ENCODE results near the gene A4GALT. TPM values are rescaled to one million over a fixed set of nuclear protein-coding genes. Genes with fewer than 3 reads are reported as not detected.

Gene A4GALT
- total RNA-seq, 4 donors from 2014 or later, result 6.7 to 11.6 (median 8.8) TPM

DNA sequence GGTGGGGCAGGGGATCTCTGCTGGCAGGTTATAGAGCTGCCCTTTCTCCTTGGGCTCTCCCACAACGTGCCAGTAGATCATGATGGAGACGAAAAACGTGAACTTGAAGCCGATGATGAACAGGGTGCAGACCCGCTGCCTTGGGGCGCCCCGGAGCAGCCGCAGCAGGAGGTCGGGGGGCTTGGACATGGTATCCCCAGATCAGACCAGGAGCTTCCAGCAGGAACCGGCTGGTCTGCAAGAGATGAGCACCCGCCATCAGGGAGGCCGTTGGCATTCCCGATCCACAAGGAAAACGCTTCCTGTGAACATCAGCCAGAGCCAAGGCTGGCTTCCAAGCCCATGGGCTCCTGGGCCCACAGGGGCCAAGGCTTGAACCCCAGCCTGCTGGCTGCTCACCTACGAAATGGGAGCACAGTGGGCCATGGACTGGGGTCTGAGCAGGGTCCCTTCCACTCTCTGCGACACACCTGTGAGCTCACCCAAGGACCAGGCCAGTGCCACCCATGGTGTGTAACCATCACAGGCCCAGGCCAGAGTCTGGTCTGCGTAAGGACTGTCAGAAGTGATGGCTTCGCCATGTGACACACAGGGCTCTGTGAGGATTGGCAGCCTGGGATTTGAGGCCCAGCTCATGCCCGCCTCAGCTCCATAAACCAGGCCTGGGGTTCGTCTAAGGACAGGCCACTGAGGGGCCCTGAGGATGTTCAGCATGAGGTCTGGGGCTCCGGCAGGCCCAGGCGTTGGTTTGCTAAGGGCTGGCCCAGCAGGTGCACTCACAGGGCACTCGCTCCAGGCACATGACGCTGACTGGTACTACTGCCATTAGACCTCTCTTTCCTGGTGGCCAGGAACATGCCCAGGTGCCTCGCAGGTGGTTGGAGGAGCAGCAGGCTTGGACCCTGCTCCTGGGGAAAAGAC lies 26.6 kb downstream of the A4GALT start:
- Histone ChIP-seq H3K27ac (no peak overlapping the region), H3K4me3 (no peak overlapping the region), H3K36me3 (peaks cover 14% of the 10 kb centered on the region), H3K27me3 (no peaks in the 10 kb centered on the region), H3K4me1 (peaks cover 51% of the 10 kb centered on the region), H3K9me3 (no peaks in the 10 kb centered on the region)
- no peak for DNase-seq (ENCODE audit: low spot score in 2 of 2)
- TF ChIP-seq, protein P1, sequence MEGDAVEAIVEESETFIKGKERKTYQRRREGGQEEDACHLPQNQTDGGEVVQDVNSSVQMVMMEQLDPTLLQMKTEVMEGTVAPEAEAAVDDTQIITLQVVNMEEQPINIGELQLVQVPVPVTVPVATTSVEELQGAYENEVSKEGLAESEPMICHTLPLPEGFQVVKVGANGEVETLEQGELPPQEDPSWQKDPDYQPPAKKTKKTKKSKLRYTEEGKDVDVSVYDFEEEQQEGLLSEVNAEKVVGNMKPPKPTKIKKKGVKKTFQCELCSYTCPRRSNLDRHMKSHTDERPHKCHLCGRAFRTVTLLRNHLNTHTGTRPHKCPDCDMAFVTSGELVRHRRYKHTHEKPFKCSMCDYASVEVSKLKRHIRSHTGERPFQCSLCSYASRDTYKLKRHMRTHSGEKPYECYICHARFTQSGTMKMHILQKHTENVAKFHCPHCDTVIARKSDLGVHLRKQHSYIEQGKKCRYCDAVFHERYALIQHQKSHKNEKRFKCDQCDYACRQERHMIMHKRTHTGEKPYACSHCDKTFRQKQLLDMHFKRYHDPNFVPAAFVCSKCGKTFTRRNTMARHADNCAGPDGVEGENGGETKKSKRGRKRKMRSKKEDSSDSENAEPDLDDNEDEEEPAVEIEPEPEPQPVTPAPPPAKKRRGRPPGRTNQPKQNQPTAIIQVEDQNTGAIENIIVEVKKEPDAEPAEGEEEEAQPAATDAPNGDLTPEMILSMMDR (IDR thresholded peaks at IDR 0.05), result no peak
- TF ChIP-seq EP300 (IDR thresholded peaks at IDR 0.05) (no peak), POLR2AphosphoS5 (IDR thresholded peaks at IDR 0.05) (no peak), POLR2A (IDR thresholded peaks at IDR 0.05) (no peak)
- WGBS, result 96% methylated on average over 17 of the region's 25 CpGs

GRCh38 chr22:42693055-42693762 lies 27.5 kb downstream of the A4GALT start:
- Histone ChIP-seq H3K4me1 (peaks cover 51% of the 10 kb centered on the region), H3K36me3 (peaks cover 14% of the 10 kb centered on the region), H3K27me3 (no peaks in the 10 kb centered on the region), H3K27ac (no peak overlapping the region), H3K4me3 (no peak overlapping the region), H3K9me3 (no peaks in the 10 kb centered on the region)
- TF ChIP-seq POLR2A (IDR thresholded peaks at IDR 0.05) (no peak), EP300 (IDR thresholded peaks at IDR 0.05) (no peak), POLR2AphosphoS5 (IDR thresholded peaks at IDR 0.05) (no peak)
- TF ChIP-seq, protein P1 (IDR thresholded peaks at IDR 0.05), result no peak
- DNase-seq (ENCODE audit: low spot score in 2 of 2), result no peak
- WGBS, result 92% methylated on average over 15 of the region's 51 CpGs

DNA sequence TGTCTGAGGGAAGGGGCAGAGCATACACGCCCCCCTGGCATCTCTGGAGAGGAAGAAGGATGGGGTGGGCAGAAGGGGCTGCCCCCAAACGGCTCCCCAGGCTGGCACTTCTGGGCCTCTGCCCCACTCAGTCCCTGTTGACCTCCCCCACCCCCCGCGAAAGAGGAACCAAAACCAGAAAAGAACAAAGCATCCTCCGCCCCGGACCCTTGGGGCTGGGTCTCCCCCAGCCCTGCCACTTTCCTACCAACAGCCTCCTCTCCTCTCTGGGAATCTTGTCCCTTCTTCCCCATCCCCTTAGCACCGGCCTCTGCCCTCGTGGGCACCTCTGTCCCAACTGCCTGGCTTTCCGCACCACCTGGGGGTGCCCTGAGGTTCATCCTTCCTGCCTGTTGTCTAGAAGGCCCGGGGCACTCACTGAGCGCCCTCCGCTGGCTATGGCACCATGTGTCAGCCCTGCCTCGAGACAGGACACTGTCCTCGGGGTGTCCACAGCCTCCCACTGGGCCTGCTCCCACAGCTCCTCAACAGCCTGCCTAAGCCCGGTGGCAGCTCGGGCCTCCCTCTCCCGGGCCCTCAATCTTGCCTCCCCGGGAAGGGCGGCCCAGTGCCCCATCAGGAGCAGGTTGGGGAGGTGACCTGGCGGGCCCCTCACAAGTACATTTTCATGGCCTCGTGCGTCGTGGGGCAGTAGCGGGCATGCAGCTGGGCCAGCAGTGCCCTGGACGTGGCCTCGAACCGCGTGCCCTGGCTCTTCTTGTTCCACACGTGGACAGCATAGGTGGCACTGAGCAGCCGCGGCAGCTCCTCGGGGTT lies 28.2 kb downstream of the A4GALT start:
- Histone ChIP-seq H3K36me3 (peaks cover 14% of the 10 kb centered on the region), H3K27me3 (no peaks in the 10 kb centered on the region), H3K4me3 (no peak overlapping the region), H3K4me1 (peaks cover 51% of the 10 kb centered on the region), H3K27ac (peak overlapping the region; percentile 75), H3K9me3 (no peaks in the 10 kb centered on the region)
- WGBS, result 77% methylated on average over 11 of the region's 32 CpGs
- TF ChIP-seq EP300 (IDR thresholded peaks at IDR 0.05) (no peak), POLR2A (IDR thresholded peaks at IDR 0.05) (no peak)
- no peak for DNase-seq (ENCODE audit: low spot score in 2 of 2)

GRCh38 chr22:42691440-42691839 lies 29.2 kb downstream of the A4GALT start:
- Histone ChIP-seq H3K4me3 (no peak overlapping the region), H3K4me1 (peaks cover 55% of the 10 kb centered on the region), H3K36me3 (peaks cover 14% of the 10 kb centered on the region), H3K9me3 (no peaks in the 10 kb centered on the region), H3K27me3 (no peaks in the 10 kb centered on the region), H3K27ac (peak overlapping the region; percentile 75)
- 77% methylated on average over 5 of the region's 10 CpGs for WGBS
- DNase-seq (ENCODE audit: low spot score in 2 of 2), result no peak
- no peak for TF ChIP-seq EP300 (IDR thresholded peaks at IDR 0.05)
- peak in 1 of 3 donors; percentile 62 for TF ChIP-seq POLR2AphosphoS5 (IDR thresholded peaks at IDR 0.05)

DNA sequence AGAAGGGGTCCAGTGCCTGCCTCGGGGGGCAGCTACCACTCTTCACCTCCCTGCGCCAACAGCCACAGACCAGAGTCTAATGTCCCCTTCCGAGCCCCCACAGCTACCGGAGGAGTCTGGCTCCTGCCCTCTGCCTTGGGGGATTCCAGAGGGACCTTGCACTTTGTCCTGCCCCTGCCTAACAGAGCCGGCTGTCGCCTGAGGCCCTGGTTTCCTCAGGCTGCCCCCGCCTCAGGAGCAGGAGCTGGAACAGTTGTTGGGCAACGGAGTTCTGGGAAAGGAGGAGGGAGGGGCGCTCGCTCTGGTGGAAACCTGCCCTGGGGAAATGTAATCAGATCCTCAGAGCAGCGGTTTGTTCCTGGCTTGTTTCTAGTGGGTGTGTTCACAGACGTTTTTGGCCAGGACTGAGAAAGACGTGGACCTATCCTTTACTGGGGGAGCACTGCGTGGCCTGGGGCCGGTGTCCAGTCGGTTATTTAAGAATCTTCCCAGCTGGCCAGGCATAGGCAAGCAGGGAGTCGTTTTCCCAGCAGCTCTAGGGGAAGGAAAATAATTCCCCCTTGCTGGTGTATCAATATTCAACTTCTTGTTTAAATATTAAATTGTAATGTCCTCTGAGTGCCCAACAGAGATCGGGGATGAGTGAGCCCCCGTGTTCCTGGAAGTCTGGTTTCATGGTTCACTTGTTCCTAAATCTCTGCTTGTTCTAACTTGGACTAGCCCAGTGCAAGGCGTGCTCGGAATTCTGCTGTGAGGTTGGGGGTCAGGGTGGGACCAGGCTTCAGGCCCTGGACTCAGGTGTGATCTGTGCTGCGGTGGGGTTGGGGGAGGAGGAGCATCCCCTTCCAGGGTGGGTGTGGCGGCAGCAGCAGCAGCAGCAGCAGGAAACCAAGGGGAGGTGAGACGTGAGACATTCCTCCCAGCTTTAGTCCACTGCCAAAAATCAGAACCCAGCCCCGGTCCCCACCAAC lies 32.1 kb downstream of the A4GALT start:
- Histone ChIP-seq H3K27me3 (no peaks in the 10 kb centered on the region), H3K4me3 (no peak overlapping the region), H3K36me3 (peaks cover 6% of the 10 kb centered on the region), H3K27ac (peak overlapping the region; percentile 88), H3K4me1 (peaks cover 67% of the 10 kb centered on the region), H3K9me3 (no peaks in the 10 kb centered on the region)
- DNase-seq (ENCODE audit: low spot score in 2 of 2), result peak; percentile 94 to 95
- peak; percentile 24 to 92 (median 89) for TF ChIP-seq POLR2AphosphoS5 (IDR thresholded peaks at IDR 0.05)
- TF ChIP-seq, protein P1 (IDR thresholded peaks at IDR 0.05), result no peak
- no peak for TF ChIP-seq POLR2A (IDR thresholded peaks at IDR 0.05)
- TF ChIP-seq EP300 (IDR thresholded peaks at IDR 0.05), result peak; percentile 51
- 34% methylated on average over 13 of the region's 25 CpGs for WGBS
